NCI-H1694 treated with DMSO at 0.1 percent for 48 hours (cell line): ENCODE data around the gene CYP46A1.
"Not testable (repeated sequence)": the region's sequence is repeated elsewhere in the genome, so short reads cannot be mapped to it uniquely, and the experiment has no call there.

Source experiments
- DNase-seq: peaks from one replicate; lab custom pipeline; 2025; lab: John Stamatoyannopoulos, UW

CYP46A1 gene

DNA sequence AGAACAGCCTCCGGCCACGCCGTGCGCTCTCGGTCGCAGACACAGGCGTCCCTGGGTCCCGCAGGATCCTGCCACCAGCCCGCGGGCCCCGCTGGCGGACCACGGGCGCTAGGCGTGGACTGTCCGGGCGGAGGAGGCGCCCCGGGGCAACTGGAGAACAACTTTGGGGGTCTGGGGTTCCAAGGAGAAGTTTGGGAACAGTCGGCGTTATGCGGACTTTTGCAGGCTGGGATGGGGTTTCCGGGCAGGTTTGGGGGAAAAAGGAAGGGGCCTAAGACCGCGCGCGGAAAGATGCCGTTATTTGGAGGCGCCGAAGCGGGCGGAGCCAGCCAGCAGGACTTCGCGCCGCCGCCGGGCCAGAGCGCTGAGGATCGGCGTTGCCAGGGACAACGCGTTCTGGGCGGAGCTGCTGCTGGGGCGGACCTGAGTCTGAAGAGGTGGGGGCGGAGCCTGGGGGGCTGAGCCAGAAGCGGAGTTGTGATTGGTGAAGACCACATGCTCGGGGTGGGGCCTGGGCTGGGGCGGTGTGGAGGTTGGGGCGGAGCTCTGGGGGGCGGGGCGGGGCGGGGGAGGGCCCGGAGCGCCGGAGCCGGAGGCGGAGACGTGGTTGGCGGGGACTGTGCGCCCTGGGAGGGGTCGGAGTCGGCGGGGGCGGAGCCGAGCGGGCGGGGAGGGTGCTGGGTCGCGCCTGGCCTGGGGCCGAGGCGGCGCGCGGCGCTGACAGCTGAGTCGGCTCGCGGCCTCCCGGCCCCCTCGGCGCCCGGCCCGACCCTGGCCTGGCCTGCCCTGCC, at the start of gene CYP46A1:
Gene CYP46A1 (plus strand): TSS at position 680 of the 791 bp plus-strand sequence. CDS start 120 bp downstream, outside the sequence.
- peak; percentile 100 for DNase-seq

DNA sequence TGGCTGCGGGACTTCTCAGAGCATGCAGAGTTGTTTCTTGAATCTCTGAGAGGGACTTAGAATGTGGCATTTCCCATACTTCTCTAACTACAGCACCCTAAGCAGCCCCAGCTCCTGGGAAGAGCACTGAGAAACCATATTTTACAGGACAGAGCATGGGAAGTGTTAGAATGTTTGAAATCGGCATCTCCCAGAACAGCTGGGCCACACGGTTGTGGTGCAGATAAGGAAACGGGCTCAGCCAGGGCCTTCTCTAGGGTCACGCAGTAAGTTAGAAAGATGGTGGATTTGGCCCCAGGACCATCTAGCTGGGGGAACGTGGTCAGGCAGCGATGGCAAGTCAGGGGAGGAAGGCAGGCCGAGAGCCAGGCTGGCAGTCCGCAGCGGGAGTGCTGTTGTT, 49.7 kb upstream of the CYP46A1 start:
- no peak for DNase-seq

DNA sequence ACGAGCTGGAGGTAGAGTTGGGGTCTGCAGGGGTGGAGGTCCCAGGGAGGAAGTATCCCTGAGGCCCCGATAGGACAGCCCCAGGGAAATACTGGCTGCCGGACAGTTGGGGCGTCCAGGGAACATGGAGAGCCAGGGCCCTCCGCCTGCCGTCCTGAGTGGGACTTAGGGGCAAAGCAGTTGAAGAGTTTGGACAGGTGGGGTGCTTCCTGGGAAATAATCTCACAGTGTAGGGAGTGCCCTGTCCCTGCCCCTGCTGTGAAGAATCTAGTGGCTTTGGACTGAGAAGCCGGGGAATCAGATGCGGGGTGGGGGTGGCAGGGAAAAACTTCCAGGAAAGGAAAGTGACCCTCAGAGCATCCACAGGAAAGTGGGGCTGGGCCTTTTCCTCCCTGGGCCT, 49.0 kb upstream of the CYP46A1 start:
- no peak for DNase-seq

- no peak for DNase-seq
Observed at GRCh38 chr14:99636487-99636886, 47.6 kb upstream of the CYP46A1 start.

GRCh38 chr14:99637624-99638023, 46.5 kb upstream of the CYP46A1 start:
- no peak for DNase-seq

GRCh38 chr14:99642771-99643170, 41.3 kb upstream of the CYP46A1 start:
- not testable (repeated sequence) for DNase-seq

DNA sequence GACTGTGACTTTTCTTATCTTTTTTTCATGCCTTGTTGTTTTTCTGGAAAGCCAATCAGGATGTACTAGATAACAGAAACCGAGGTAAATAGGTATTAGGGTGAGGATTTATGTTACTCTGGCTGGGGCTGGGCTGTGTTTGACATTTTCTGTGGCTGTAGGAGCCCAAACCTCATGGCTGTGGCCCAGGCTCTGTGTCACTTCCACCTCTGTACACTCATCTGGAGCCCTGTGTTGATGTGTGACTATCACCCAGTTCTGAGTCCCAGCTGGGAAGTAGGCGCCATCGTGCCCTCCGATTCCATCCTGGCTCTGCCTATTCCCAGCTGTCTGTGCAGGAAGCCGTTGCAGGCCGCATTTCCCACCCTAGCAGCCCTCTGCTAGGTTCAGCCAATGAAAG, 40.8 kb upstream of the CYP46A1 start:
- DNase-seq: no peak

- DNase-seq: no peak
Observed at GRCh38 chr14:99644035-99644587, 40.0 kb upstream of the CYP46A1 start.

GRCh38 chr14:99644723-99645544, 39.2 kb upstream of the CYP46A1 start, which contains the start of gene HHIPL1:
TSS of gene HHIPL1 (plus strand) at chr14:99645129. CDS start at chr14:99645208, 79 bp downstream.
- no peak for DNase-seq

DNA sequence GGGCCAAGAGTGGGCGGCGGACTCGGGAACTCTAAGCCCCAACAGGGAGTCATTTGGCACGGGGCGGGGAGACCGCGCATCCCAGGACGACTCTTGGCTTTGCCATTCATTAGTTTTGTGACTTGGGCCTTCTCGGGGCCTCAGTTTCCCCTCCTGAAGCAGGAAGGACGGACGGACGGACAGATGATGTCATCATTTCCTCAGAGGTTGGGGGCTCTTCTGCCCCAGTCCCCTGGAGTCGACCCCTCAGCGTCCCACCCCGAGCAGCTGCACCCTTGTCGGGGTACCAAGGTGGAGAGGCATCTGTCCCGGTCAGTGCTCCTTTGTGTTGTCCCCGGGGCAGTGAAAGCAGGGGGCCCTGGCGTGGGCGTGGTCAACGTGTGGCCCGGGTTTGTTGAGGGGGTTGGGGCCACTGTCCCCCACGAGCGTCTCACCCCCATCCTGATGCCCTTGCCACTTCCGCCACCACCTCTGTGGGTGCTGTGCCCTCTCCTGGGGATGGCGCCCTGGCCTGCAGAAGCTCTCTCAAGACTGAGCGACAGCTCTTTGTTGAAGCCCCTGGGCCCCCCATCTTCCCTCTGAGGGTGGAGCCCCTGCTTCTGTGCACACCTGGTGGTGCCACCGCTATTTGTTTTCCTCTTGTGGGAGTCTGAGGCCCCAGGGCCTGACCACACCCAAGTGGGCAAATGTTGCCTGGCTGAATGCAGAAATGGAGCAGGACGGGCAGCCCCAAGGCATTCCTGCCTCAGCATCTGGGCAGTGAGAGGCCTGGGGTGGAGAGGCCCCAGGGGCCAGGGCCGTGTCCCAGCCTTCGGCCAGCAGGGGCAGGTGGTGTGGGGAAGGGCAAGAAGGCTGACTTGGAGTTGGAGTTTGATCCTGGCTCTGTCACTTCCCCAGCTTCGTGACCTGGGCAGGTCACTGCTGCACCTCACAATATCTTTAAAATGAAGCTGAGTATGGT, 38.3 kb upstream of the CYP46A1 start:
- no peak for DNase-seq

- no peak for DNase-seq
Observed at GRCh38 chr14:99647411-99647810, 36.7 kb upstream of the CYP46A1 start.

- no peak for DNase-seq
Observed at GRCh38 chr14:99648027-99648784, 35.9 kb upstream of the CYP46A1 start.

- no peak for DNase-seq
Observed at GRCh38 chr14:99649219-99649618, 34.9 kb upstream of the CYP46A1 start.

- no peak for DNase-seq
Observed at GRCh38 chr14:99649643-99650042, 34.5 kb upstream of the CYP46A1 start.

- no peak for DNase-seq
Observed at GRCh38 chr14:99650189-99650588, 33.9 kb upstream of the CYP46A1 start.

DNA sequence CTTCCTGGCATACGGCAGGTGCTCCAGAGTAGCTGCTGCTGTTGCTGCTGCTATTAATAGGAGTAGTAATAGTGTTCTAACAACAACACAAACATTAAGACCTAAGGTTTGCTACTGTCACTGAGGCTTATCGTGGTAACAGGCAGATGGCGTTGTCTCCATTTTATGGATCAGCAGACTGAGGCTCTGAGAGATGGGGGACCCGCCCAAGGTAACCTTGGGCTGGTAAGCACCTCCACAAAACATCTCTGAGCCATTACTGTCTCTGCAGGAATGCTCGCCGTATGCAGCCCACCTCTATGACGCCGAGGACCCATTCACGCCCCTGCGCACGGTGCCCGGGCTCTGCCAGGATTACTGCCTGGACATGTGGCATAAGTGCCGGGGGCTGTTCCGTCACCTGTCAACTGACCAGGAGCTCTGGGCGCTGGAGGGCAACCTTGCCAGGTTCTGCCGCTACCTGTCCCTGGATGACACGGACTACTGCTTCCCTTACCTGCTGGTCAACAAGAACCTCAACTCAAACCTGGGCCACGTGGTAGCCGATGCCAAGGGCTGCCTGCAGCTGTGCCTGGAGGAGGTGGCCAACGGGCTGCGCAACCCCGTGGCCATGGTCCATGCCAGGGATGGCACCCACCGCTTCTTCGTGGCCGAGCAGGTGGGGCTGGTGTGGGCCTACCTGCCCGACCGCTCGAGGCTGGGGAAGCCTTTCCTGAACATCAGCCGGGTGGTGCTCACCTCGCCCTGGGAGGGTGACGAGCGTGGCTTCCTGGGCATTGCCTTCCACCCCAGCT, 31.9 kb upstream of the CYP46A1 start:
- no peak for DNase-seq

GRCh38 chr14:99654235-99654985, 29.7 kb upstream of the CYP46A1 start:
- DNase-seq: no peak

- no peak for DNase-seq
Observed at GRCh38 chr14:99655521-99655920, 28.6 kb upstream of the CYP46A1 start.

- no peak for DNase-seq
Observed at GRCh38 chr14:99656171-99656570, 27.9 kb upstream of the CYP46A1 start.
